GM21528 (cell line): ENCODE measurements around the gene USP46.

Source experiments
- ATAC-seq: cut with Tn5 transposase; IDR thresholded peaks from one replicate; pipeline ENCODE4 v1.9.1; 2021; ENCODE audit warnings: mild to moderate bottlenecking, moderate library complexity; ENCODE audit not compliant: unreplicated experiment, low FRiP score

Gene USP46

GRCh38 chr4:52659001-52659721 is at the start of gene USP46:
USP46 (minus strand) TSS chr4:52659301; CDS start chr4:52659150, 151 bp downstream.
- ATAC-seq: peak; percentile 80

GRCh38 chr4:52704661-52705060 is 45.6 kb upstream of the USP46 start:
- no peak for ATAC-seq

GRCh38 chr4:52704133-52704532 is 45.0 kb upstream of the USP46 start:
- no peak for ATAC-seq

- peak; percentile 94 for ATAC-seq
Measured at GRCh38 chr4:52701207-52701606, 42.1 kb upstream of the USP46 start.

- no peak for ATAC-seq
Measured at GRCh38 chr4:52694936-52695335, 35.8 kb upstream of the USP46 start.

GRCh38 chr4:52693492-52693891 is 34.4 kb upstream of the USP46 start:
- no peak for ATAC-seq

- no peak for ATAC-seq
Measured at GRCh38 chr4:52689096-52689495, 30.0 kb upstream of the USP46 start.

GRCh38 chr4:52687696-52688095 is 28.6 kb upstream of the USP46 start:
- no peak for ATAC-seq

- ATAC-seq: no peak
Measured at GRCh38 chr4:52685316-52685715, 26.2 kb upstream of the USP46 start.

- ATAC-seq: no peak
Measured at GRCh38 chr4:52684896-52685295, 25.8 kb upstream of the USP46 start.

- no peak for ATAC-seq
Measured at GRCh38 chr4:52680381-52680780, 21.3 kb upstream of the USP46 start.

GRCh38 chr4:52676536-52676935 is 17.4 kb upstream of the USP46 start:
- ATAC-seq: no peak

- ATAC-seq: no peak
Measured at GRCh38 chr4:52675111-52675510, 16.0 kb upstream of the USP46 start.

- ATAC-seq: no peak
Measured at GRCh38 chr4:52670739-52671138, 11.6 kb upstream of the USP46 start.

- no peak for ATAC-seq
Measured at GRCh38 chr4:52670121-52670520, 11.0 kb upstream of the USP46 start.

GRCh38 chr4:52665592-52665991 is 6.5 kb upstream of the USP46 start:
- no peak for ATAC-seq

- ATAC-seq: no peak
Measured at GRCh38 chr4:52664479-52664878, 5.4 kb upstream of the USP46 start.

- no peak for ATAC-seq
Measured at GRCh38 chr4:52661966-52662690, 3.0 kb upstream of the USP46 start.

- ATAC-seq: no peak
Measured at GRCh38 chr4:52660643-52661042, 1.5 kb upstream of the USP46 start.

- ATAC-seq: peak; percentile 31
Measured at GRCh38 chr4:52659722-52660261, 691 bp upstream of the USP46 start.

GRCh38 chr4:52658641-52659000 is 480 bp downstream of the USP46 start:
- ATAC-seq: no peak
